ENCODE results near the gene ANKRD50.

Gene ANKRD50

GRCh38 chr4:124710015-124710741 is 2.4 kb downstream of the ANKRD50 start:
- DNase-seq (ENCODE audit: low read depth) = no peak

GRCh38 chr4:124708517-124709300 is 3.8 kb downstream of the ANKRD50 start:
- no peak for DNase-seq (ENCODE audit: low read depth)

- no peak for DNase-seq (ENCODE audit: low read depth)
Measured at GRCh38 chr4:124705393-124705792, 7.1 kb downstream of the ANKRD50 start.

GRCh38 chr4:124703154-124703553 is 9.4 kb downstream of the ANKRD50 start:
- DNase-seq (ENCODE audit: low read depth) = no peak

- DNase-seq (ENCODE audit: low read depth) = no peak
Measured at GRCh38 chr4:124697441-124697840, 15.1 kb downstream of the ANKRD50 start.

GRCh38 chr4:124696182-124696581 is 16.4 kb downstream of the ANKRD50 start:
- no peak for DNase-seq (ENCODE audit: low read depth)

GRCh38 chr4:124694946-124695598 is 17.5 kb downstream of the ANKRD50 start:
- DNase-seq (ENCODE audit: low read depth) = no peak

- no peak for DNase-seq (ENCODE audit: low read depth)
Measured at GRCh38 chr4:124694306-124694705, 18.2 kb downstream of the ANKRD50 start.

GRCh38 chr4:124691801-124692200 is 20.7 kb downstream of the ANKRD50 start:
- DNase-seq (ENCODE audit: low read depth) = no peak

- DNase-seq (ENCODE audit: low read depth) = no peak
Measured at GRCh38 chr4:124686279-124686678, 26.3 kb downstream of the ANKRD50 start.

GRCh38 chr4:124685851-124686250 is 26.7 kb downstream of the ANKRD50 start:
- no peak for DNase-seq (ENCODE audit: low read depth)

- no peak for DNase-seq (ENCODE audit: low read depth)
Measured at GRCh38 chr4:124684301-124684700, 28.2 kb downstream of the ANKRD50 start.

GRCh38 chr4:124682384-124682783 is 30.1 kb downstream of the ANKRD50 start:
- DNase-seq (ENCODE audit: low read depth) = no peak

- DNase-seq (ENCODE audit: low read depth) = no peak
Measured at GRCh38 chr4:124666496-124666895, 46.0 kb downstream of the ANKRD50 start.

- no peak for DNase-seq (ENCODE audit: low read depth)
Measured at GRCh38 chr4:124658795-124659194, 53.7 kb downstream of the ANKRD50 start.

GRCh38 chr4:124650614-124651013 is 61.9 kb downstream of the ANKRD50 start:
- no peak for DNase-seq (ENCODE audit: low read depth)

GRCh38 chr4:124647599-124647998 is 64.9 kb downstream of the ANKRD50 start:
- no peak for DNase-seq (ENCODE audit: low read depth)

- no peak for DNase-seq (ENCODE audit: low read depth)
Measured at GRCh38 chr4:124644621-124645020, 67.9 kb downstream of the ANKRD50 start.

- no peak for DNase-seq (ENCODE audit: low read depth)
Measured at GRCh38 chr4:124642846-124643245, 69.7 kb downstream of the ANKRD50 start.

- DNase-seq (ENCODE audit: low read depth) = no peak
Measured at GRCh38 chr4:124641715-124642381, 70.7 kb downstream of the ANKRD50 start.

- no peak for DNase-seq (ENCODE audit: low read depth)
Measured at GRCh38 chr4:124640022-124640730, 72.4 kb downstream of the ANKRD50 start.

GRCh38 chr4:124637321-124637720 is 75.2 kb downstream of the ANKRD50 start:
- no peak for DNase-seq (ENCODE audit: low read depth)
